Activated naive CD8-positive, alpha-beta T cell treated with anti-CD3 and anti-CD28 coated beads for 36 hours (primary cell): ENCODE measurements around the gene STK40. TPM values are rescaled to one million over a fixed set of nuclear protein-coding genes. Genes with fewer than 3 reads are reported as not detected.

Experiments
- DNase-seq: peaks from one replicate; pipeline ENCODE4 v3.0.0; 2021
- H3K27ac Mint-ChIP-seq: one replicate; pipeline ENCODE4 v1.8.0; 2022; ENCODE audit warnings: mild to moderate bottlenecking, moderate library complexity, mixed read lengths
- H3K27me3 Mint-ChIP-seq: one replicate; pipeline ENCODE4 v1.8.0; 2022; ENCODE audit warnings: mild to moderate bottlenecking, mixed read lengths
- H3K36me3 Mint-ChIP-seq: one replicate; pipeline ENCODE4 v1.8.0; 2021; ENCODE audit warnings: mild to moderate bottlenecking, mixed read lengths
- H3K4me1 Mint-ChIP-seq: one replicate; pipeline ENCODE4 v1.8.0; 2021; ENCODE audit warnings: mixed read lengths
- H3K4me3 Mint-ChIP-seq: one replicate; pipeline ENCODE4 v1.8.0; 2022; ENCODE audit warnings: mild to moderate bottlenecking, moderate library complexity, mixed read lengths
- H3K9me3 Mint-ChIP-seq: one replicate; pipeline ENCODE4 v1.8.0; 2022; ENCODE audit warnings: mixed read lengths
- total RNA-seq, 2 experiments: library from RNA; stranded (reverse); gene quantifications; one replicate each; pipeline ENCODE4 v1.2.3, GENCODE V29; 2021

Gene STK40
- total RNA-seq = 10 to 100 TPM; 43.1 to 51.5 TPM

GRCh38 chr1:36385410-36386264, at the start of gene STK40:
STK40 (minus strand) TSS chr1:36385924; CDS start chr1:36361332, 24,592 bp downstream.
- H3K27ac Mint-ChIP-seq = peak within 1 kb of the TSS; percentile 100

DNA sequence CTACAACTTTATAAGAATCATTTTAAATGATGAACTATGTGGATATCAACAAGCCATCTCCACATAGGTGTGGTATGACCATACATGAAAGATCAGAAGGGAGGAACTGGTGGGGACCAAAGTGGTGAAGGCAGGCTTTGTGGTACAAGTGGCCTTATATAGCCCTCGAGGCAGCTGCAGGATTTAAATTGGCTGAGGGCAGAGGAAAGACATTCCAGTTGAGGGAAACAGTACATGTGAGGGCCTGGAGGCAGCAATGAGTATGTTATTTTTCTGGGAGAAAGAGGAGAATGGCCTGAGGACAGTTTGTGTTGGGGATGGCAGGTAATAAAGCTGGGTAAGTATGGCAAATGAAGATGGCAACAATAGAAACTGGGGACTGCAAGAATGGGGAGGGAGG, 47.4 kb upstream of the STK40 start:
- Mint-ChIP-seq H3K36me3 (no peaks in the 10 kb centered on the region), H3K27ac (no peak overlapping the region), H3K4me1 (no peaks in the 10 kb centered on the region), H3K4me3 (no peak overlapping the region), H3K9me3 (no peaks in the 10 kb centered on the region), H3K27me3 (no peaks in the 10 kb centered on the region)
- no peak for DNase-seq

More at GRCh38 chr1:36385410-36386264, at the start of gene STK40:
- Mint-ChIP-seq H3K4me1 (peaks cover 66% of the 10 kb centered on the region), H3K27me3 (peaks cover 4% of the 10 kb centered on the region), H3K36me3 (peaks cover 10% of the 10 kb centered on the region), H3K9me3 (no peaks in the 10 kb centered on the region), H3K4me3 (peak within 1 kb of the TSS; percentile 89)
- peak; percentile 96 for DNase-seq

DNA sequence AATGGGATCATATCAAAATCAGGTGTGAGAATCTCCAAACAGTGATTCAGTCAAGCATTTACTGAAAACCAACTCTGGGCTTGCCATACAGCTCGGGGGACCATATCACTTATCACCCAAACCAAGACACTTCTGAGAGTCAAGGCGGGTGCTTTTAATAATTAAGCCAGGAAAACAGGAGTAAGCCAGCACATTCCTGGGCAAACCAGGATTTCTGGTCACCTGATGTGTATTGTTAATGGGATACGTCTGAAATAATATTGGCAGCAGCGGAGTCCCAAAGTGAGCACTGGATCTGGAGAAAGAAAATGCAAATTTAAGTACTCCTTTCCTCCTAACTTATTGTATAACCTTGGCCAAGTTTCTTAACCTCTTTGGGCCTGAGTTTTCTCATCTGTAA, 46.9 kb upstream of the STK40 start:
- H3K9me3 Mint-ChIP-seq = no peaks in the 10 kb centered on the region
- H3K4me1 Mint-ChIP-seq = no peaks in the 10 kb centered on the region
- no peaks in the 10 kb centered on the region for H3K27me3 Mint-ChIP-seq
- DNase-seq = no peak
- H3K36me3 Mint-ChIP-seq = no peaks in the 10 kb centered on the region
- no peak overlapping the region for H3K27ac Mint-ChIP-seq
- H3K4me3 Mint-ChIP-seq = no peak overlapping the region

DNA sequence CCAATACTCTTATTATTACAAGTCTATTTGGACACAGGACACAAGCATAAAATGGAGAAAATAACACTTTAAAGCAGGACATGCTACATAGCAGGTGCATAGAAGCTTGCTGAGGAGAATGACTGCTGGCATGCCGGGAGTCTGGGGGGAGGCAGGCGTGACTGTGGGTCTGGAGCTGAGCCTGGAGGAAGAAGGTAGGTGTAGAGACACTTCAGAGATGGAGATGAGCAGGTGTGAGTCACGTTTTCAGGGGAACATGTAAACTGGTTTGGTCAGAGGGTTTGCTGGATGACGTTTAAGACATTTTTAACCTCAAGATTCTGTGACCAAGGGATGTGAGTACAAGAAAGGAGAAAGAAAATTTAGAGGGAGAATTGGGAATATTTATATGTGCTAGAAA, 40.1 kb upstream of the STK40 start:
- no peak overlapping the region for H3K4me3 Mint-ChIP-seq
- H3K36me3 Mint-ChIP-seq = no peaks in the 10 kb centered on the region
- no peak overlapping the region for H3K27ac Mint-ChIP-seq
- peaks cover 2% of the 10 kb centered on the region for H3K4me1 Mint-ChIP-seq
- no peaks in the 10 kb centered on the region for H3K27me3 Mint-ChIP-seq
- no peaks in the 10 kb centered on the region for H3K9me3 Mint-ChIP-seq
- DNase-seq = no peak

DNA sequence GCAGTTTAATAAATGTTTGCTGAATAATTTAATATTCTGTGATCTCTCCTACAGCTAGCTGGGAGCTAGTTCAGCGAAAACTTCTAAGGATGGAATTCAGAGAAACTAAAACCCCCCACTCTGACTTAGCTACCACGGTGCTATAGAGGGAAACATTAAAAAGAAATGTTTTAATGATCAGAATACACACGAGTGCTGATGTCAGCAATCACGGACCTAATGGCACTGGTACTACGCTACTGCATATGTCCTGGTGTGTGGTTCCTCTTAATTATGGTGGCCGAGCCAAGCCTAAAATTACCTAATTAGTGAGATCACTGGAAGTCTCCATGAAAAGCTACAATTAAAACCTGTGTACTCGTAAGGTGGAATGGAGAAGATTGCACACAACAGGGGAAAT, 35.9 kb upstream of the STK40 start:
- no peaks in the 10 kb centered on the region for H3K36me3 Mint-ChIP-seq
- no peaks in the 10 kb centered on the region for H3K9me3 Mint-ChIP-seq
- H3K27me3 Mint-ChIP-seq = no peaks in the 10 kb centered on the region
- H3K4me3 Mint-ChIP-seq = no peak overlapping the region
- no peak overlapping the region for H3K27ac Mint-ChIP-seq
- DNase-seq = no peak
- H3K4me1 Mint-ChIP-seq = peaks cover 9% of the 10 kb centered on the region

DNA sequence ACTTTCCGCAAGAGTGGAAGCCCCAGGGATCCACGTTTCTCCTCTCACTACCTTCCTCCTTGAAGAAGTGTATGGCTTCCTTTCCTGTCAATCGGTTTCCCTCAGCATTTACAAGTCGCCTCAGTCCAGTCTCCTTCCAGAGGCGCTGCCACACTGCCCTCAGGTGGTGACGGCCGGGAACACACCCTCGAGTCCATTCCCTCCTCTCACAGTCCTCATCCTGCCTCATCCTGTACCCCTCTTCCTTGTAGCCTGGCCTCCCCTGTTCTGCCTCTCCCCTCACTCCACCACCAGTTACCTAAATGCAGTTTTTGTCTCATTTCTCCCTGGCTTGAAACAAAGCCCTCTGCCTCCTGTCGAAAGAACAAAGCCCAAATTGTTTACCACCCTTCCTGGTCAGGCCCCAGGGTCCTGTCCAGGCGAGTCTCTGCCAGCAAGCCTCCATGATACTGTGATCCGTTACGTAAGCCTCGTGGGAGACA, 35.2 kb upstream of the STK40 start:
- H3K36me3 Mint-ChIP-seq = no peaks in the 10 kb centered on the region
- H3K27me3 Mint-ChIP-seq = no peaks in the 10 kb centered on the region
- peaks cover 9% of the 10 kb centered on the region for H3K4me1 Mint-ChIP-seq
- peak overlapping the region; percentile 85 for H3K27ac Mint-ChIP-seq
- no peak overlapping the region for H3K4me3 Mint-ChIP-seq
- H3K9me3 Mint-ChIP-seq = no peaks in the 10 kb centered on the region
- peak; percentile 87 for DNase-seq

DNA sequence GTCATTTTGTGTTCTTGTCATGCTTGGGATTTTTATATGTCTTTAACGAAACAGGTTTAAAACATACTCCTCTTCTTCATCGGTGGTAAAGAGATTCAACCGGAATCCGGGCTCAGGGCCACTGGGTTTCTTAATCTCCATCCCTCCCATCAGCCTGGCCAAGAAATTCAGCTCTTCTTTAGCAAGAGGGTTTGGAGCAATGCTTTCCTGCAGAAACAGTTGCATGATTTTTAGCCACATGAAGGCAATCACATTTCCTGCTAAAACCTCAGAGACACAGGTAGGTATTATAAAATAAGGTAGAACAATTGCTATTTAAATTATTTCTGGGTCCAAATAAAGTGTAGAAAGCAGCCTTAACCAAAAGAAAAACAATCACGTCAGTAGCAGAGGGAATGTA, 34.7 kb upstream of the STK40 start:
- Mint-ChIP-seq H3K4me1 (peaks cover 9% of the 10 kb centered on the region), H3K9me3 (no peaks in the 10 kb centered on the region), H3K4me3 (no peak overlapping the region), H3K36me3 (no peaks in the 10 kb centered on the region), H3K27ac (peak overlapping the region; percentile 85), H3K27me3 (no peaks in the 10 kb centered on the region)
- no peak for DNase-seq

- Mint-ChIP-seq H3K4me3 (no peak overlapping the region), H3K27me3 (no peaks in the 10 kb centered on the region), H3K36me3 (no peaks in the 10 kb centered on the region), H3K27ac (no peak overlapping the region), H3K9me3 (no peaks in the 10 kb centered on the region), H3K4me1 (peaks cover 9% of the 10 kb centered on the region)
- no peak for DNase-seq
These were observed 33.8 kb upstream of the STK40 start for GRCh38 chr1:36419569-36419968.

- Mint-ChIP-seq H3K9me3 (no peaks in the 10 kb centered on the region), H3K36me3 (no peaks in the 10 kb centered on the region), H3K4me1 (peaks cover 9% of the 10 kb centered on the region), H3K4me3 (no peak overlapping the region), H3K27ac (no peak overlapping the region), H3K27me3 (no peaks in the 10 kb centered on the region)
- no peak for DNase-seq
These were observed 33.4 kb upstream of the STK40 start for GRCh38 chr1:36419140-36419539.

DNA sequence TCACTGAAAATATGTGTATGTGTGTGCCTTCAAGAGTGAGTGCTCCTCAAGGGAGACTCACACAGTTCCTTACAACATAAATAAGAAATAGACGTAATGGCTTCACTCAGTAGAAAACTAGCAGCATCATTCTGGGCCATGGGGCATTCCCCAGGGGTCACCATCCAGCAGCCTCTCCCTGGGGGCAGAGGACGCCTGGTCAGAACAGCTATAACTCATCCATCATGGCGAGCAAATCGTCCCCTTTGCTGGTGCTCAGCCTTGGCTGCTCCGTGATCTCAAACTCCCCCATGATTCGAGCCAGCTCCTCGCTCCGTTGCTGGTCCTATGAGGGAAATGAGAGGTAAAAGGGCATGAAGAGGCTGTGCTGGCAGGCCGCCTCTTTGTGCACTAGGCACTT, 32.2 kb upstream of the STK40 start:
- Mint-ChIP-seq H3K9me3 (no peaks in the 10 kb centered on the region), H3K36me3 (no peaks in the 10 kb centered on the region), H3K4me1 (peaks cover 9% of the 10 kb centered on the region), H3K27ac (no peak overlapping the region), H3K27me3 (no peaks in the 10 kb centered on the region), H3K4me3 (no peak overlapping the region)
- no peak for DNase-seq

- Mint-ChIP-seq H3K9me3 (no peaks in the 10 kb centered on the region), H3K4me3 (no peak overlapping the region), H3K27ac (no peak overlapping the region), H3K27me3 (no peaks in the 10 kb centered on the region), H3K4me1 (peaks cover 17% of the 10 kb centered on the region), H3K36me3 (no peaks in the 10 kb centered on the region)
- DNase-seq = no peak
These were observed 30.1 kb upstream of the STK40 start for GRCh38 chr1:36415661-36416326.

DNA sequence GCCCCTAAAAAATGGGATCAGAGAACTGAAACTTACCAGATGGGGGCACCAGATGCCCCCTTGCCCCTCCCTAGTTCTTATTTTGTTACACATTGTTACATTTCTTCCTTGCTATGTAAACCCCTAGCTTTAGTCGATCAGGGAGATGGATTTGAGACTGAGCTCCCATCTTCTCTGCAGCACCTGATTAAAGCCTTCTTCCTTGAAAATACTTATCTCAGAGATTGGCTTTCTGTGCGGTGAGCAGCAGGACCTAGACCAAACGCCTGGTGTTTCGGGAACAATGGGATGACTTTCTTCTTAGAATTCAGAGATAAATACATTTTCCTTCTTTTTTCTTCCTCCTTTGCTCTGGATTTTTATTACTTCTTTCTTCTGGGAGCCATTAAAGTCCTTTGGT, 28.7 kb upstream of the STK40 start:
- no peaks in the 10 kb centered on the region for H3K9me3 Mint-ChIP-seq
- no peaks in the 10 kb centered on the region for H3K27me3 Mint-ChIP-seq
- H3K4me3 Mint-ChIP-seq = no peak overlapping the region
- no peaks in the 10 kb centered on the region for H3K36me3 Mint-ChIP-seq
- no peak for DNase-seq
- H3K27ac Mint-ChIP-seq = no peak overlapping the region
- H3K4me1 Mint-ChIP-seq = peaks cover 10% of the 10 kb centered on the region

DNA sequence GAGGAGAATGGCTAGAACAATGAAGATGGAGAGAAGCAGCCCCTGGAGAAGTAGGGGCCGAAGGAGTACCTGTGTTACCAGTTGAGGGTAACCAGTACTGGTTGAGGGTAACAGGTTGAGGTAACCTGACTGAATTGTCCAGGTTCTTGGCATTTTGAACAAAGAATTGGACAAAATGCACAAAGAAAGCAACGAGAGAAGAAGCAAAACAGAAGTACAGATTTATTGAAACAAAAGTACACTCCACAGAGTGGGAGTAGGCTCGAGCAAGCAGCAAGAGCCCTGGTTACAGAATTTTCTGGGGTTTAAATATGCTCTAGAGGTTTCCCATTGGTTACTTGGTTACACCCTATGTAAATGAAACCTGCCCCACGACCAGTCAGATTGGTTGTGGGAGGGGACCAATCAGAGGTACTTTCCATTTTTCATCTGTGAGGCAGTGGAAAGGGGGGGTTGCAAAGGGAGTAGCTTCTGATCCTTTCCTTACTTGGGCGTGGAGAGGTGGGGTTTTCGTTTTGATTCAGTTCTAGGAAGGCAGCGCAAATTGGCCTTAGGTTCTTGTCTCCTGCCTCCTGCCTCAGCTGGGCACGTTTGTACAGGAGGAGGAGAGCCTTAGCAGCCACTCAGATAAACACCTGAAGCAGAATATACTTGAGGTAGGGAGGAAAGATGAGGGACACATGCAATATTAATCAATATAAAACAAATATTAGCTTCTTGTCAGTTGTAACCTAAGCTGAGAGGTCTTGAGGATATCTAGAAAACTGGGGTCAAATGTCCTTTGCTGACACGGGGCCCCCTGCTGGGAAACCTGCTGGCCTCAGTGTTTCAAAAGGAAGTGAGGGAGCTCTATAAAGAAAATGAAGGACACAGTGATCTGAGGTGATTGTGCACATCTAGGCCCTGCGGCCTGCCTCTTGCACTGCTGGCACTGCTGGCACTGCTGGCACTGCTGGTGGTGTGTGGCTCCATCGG, 26.2 kb upstream of the STK40 start:
- Mint-ChIP-seq H3K27me3 (no peaks in the 10 kb centered on the region), H3K4me3 (peak overlapping the region; percentile 39), H3K9me3 (no peaks in the 10 kb centered on the region), H3K27ac (peak overlapping the region; percentile 80), H3K4me1 (peaks cover 10% of the 10 kb centered on the region), H3K36me3 (no peaks in the 10 kb centered on the region)
- DNase-seq = peak; percentile 67

DNA sequence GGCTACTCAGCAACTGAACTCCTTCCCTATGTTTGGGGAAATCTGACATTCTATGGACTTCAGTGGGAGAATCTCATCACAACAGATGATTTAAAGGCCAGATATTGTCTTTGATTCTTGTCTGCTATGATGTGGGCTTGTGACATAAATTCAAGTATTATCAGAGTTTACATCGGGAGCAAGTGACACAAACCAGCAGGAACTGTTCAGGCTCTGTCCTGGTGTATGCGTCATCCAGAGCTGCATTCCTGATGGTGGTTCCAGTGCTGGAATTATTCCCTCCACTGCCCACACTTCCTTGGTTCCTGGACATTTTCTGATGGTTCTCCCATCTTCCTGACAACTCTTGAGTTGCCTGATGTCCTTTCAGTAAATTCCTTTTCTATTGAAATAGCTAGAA, 22.8 kb upstream of the STK40 start:
- no peak for DNase-seq
- Mint-ChIP-seq H3K9me3 (no peaks in the 10 kb centered on the region), H3K27ac (no peak overlapping the region), H3K4me3 (no peak overlapping the region), H3K36me3 (no peaks in the 10 kb centered on the region), H3K27me3 (no peaks in the 10 kb centered on the region), H3K4me1 (peaks cover 10% of the 10 kb centered on the region)

GRCh38 chr1:36406440-36406839, 20.7 kb upstream of the STK40 start:
- Mint-ChIP-seq H3K4me1 (peaks cover 3% of the 10 kb centered on the region), H3K9me3 (no peaks in the 10 kb centered on the region), H3K4me3 (no peak overlapping the region), H3K27me3 (no peaks in the 10 kb centered on the region), H3K36me3 (no peaks in the 10 kb centered on the region), H3K27ac (no peak overlapping the region)
- DNase-seq = no peak
